Ovary (tissue), 3 donors: ENCODE data around the gene AP1G2.

Source experiments
- CTCF ChIP-seq, 3 donors: fragments of 450-650 bp in 2 of 3; fragments of 200-600 bp in 1 of 3; IDR thresholded peaks; one replicate each; pipeline versions ENCODE4 v1.5.1 to v1.8.0; 2016 to 2022; ENCODE audit warnings: antibody characterized with exemption in 3 of 3, mild to moderate bottlenecking in 1 of 3
- EP300 ChIP-seq: sonication (generic); formaldehyde crosslinking; IDR thresholded peaks from one replicate; pipeline ENCODE4 v1.6.1; 2017; ENCODE audit warnings: antibody characterized with exemption
- POLR2A ChIP-seq: fragments of 450-650 bp; IDR thresholded peaks from one replicate; pipeline ENCODE4 v1.6.1; 2017; ENCODE audit warnings: antibody characterized with exemption, mild to moderate bottlenecking, moderate library complexity
- donor health status: DM: no; HTN: no; CAD: no.

GRCh38 chr14:23588884-23589598 lies 21.4 kb upstream of the AP1G2 start:
- no peak for TF ChIP-seq EP300
- TF ChIP-seq CTCF (IDR thresholded peaks at IDR 0.05): peak; percentile 42 to 83 (median 71)
- no peak for TF ChIP-seq POLR2A
